HG03280 (cell line): ENCODE results near the gene RTKN.
"Not testable (repeated sequence)": the region's sequence is repeated elsewhere in the genome, so short reads cannot be mapped to it uniquely, and the experiment has no call there.

ENCODE experiments used
- ATAC-seq: cut with Tn5 transposase; IDR thresholded peaks from one replicate; pipeline ENCODE4 v1.9.1; 2021; ENCODE audit warnings: mild to moderate bottlenecking, moderate library complexity; ENCODE audit not compliant: unreplicated experiment

Gene RTKN, protein sequence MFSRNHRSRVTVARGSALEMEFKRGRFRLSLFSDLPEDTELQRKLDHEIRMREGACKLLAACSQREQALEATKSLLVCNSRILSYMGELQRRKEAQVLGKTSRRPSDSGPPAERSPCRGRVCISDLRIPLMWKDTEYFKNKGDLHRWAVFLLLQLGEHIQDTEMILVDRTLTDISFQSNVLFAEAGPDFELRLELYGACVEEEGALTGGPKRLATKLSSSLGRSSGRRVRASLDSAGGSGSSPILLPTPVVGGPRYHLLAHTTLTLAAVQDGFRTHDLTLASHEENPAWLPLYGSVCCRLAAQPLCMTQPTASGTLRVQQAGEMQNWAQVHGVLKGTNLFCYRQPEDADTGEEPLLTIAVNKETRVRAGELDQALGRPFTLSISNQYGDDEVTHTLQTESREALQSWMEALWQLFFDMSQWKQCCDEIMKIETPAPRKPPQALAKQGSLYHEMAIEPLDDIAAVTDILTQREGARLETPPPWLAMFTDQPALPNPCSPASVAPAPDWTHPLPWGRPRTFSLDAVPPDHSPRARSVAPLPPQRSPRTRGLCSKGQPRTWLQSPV

DNA sequence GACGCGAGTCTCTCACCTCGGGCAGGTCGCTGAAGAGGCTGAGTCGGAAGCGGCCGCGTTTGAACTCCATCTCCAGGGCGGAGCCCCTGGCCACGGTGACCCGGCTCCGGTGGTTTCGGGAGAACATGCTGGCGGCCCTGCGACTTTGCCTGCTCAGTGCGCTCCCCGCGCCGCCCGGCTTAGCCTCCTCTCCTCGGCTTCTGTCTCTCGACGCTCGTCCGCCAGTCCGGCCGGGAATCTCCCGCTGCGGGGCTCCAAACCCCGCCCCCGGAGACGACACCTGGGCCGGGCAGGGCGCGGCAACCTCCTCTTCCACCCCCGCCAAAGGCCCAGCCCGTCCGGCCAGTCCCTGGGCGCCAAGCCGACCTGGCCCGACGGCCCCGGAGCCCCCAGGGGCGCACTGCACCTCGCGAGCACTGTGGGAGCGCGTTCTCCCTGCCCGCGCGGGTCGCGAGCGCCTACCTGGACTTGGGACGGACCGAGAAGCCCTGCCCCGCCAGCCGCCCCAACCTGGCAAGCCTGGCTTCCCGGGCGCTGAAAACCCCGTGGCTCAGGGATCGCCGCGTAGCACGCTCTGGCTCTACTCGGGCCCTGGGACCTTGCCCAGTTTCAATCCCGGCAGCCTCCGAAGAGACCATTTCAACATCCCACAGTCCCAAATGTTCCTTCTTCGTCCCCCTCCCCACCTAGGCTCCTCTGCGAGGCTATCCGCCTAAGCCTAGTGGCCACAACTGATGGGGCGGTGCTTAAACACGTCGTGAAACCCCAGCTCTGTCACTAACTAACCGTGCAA is at the start of gene RTKN:
Gene RTKN (minus strand): TSS at position 248 of the 793 bp plus-strand sequence. CDS start 121 bp downstream, at position 127.
- ATAC-seq, result no peak

DNA sequence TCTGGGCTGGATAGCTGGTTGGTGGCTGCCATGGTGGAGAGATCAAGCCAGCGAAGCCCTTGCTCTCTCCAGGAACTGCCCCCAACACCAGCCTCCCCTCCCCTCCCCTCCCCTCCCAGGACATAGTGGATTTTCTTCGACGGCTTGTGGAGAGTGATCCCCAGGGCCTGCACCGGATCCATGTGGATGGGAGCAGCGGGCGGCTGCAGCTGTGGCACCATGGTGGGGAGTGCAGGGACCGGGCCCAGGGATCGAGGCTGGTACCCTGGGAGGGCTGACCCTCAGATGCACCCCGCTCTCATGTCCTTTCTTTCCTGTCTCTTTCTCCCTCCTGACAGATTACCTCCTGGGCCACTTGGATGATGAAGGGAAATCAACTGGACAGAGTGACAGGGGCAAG is 48.2 kb upstream of the RTKN start:
- ATAC-seq, result no peak

DNA sequence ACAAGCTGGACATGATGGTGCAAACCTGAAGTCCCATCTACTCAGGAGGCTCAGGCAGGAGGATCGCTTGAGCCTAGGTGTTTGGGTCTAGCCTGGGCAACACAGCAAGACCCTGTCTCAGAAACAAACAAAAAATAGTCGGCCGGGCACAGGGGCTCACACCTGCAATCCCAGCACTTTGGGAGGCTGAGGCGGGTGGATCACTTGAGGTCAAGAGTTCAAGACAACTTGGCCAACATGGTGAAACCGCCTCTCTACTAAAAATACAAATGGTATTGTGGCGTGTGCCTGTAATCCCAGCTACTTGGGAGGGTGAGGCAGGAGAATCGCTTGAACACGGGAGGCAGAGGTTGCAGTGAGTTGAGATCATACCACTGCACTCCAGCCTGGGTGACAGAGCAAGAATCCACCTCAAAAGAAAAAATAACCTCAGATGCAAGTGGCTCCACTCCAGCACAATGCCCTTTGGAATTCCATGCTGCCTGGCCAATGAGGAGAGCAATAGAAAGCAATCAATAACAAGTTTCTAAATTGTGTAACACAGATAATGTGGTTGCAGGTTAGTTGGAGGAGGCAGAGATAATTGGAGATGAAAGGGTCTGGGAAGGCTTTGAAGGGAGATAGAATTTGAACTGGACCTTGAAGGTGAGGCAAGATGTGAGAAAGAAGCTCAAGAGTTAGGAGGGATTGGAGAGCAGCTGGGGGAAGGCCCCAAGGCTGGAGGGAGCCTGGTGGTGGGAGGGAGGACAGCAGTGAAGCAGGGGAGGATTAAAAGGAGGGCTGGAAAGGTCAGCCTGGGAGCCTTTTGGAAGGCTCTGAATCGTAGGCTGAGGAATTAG is 47.1 kb upstream of the RTKN start:
- ATAC-seq, result no peak

DNA sequence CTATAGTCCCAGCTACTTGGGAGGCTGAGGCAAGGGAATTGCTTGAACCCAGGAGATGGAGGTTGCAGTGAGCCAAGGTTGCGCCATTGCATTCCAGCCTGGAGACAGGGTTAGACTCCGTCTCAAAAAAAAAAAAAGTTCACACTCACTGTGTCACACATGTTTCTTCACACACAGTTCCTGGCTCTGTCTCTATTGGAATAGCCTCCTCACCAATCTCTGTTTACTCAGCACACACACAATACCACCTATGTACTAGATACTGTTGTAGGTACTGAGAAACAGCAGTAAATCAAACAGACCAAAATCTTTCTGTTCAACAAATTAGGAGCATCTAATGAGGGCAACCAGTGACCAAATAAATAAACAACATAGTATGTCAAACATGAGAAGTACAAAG is 44.4 kb upstream of the RTKN start:
- no peak for ATAC-seq

DNA sequence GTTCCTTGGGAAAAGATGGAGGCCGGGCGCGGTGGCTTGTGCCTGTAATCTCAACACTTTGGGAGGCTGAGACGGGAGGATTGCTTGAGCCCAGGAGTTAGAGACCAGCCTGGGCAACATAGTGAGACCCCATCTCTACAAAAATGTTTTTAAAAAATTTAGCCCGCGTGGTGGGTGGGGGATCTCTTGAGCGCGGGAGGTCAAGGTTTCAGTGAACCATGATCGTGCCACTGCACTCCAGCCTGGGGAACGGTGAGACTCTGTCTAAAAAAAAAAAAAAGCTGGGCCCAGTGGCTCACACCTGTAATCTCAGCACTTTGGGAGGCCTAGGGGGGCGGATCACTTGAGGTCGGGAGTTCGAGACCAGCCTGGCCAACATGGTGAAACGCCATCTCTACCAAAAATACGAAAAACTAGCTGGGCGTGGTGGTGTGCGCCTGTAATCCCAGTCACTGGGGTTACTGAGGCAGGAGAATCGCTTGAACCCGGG is 42.0 kb upstream of the RTKN start:
- ATAC-seq, result not testable (repeated sequence)

DNA sequence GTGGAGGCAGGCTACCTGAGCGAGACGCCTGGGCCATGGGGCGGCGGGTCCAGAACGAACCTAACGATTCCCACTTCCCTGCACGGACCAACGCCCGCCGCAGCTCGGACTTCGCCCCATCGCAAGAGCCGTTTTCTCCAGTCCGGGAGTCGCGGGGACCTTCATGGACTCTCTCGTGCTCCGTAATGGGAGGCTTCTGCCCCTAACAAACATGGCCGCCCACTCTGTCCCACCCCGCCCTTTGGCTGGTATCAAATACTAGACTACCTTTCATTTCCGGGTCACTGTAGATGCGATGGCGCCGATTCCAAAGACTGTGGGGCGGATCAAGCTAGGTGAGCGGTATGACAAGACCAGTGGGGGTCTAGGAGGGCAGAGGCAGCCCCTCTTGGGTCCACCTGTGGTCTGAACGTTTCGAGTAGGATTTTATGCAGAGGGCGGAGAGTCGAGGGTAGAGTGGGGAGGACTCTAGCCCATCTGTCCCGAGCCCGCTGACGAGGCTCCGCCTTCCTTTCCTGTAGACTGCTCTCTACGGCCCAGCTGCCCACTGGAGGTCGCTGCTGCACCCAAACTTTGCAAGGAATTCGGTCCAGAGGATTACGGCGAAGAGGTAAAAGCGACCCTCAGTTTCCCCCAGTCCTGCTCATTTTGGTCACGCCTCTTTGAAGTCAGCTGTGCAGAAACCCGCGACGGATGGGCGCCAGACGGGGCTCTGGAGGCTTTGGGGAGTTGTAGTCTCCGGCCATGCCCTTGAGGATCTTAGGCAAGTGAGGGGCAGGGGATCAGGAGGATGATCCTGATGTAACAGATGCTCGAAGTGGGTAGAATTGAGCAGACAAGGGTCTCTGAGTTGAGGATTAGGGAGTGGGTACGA is 41.3 kb upstream of the RTKN start, which contains the start of the genes CCDC142 and TTC31:
Gene CCDC142 (minus strand): TSS at position 198 of the 874 bp plus-strand sequence. CDS start 161 bp downstream, at position 37.
Gene TTC31 (plus strand): TSS at position 281 of the 874 bp plus-strand sequence. CDS start 15 bp downstream, at position 296.
- peak; percentile 90 for ATAC-seq

DNA sequence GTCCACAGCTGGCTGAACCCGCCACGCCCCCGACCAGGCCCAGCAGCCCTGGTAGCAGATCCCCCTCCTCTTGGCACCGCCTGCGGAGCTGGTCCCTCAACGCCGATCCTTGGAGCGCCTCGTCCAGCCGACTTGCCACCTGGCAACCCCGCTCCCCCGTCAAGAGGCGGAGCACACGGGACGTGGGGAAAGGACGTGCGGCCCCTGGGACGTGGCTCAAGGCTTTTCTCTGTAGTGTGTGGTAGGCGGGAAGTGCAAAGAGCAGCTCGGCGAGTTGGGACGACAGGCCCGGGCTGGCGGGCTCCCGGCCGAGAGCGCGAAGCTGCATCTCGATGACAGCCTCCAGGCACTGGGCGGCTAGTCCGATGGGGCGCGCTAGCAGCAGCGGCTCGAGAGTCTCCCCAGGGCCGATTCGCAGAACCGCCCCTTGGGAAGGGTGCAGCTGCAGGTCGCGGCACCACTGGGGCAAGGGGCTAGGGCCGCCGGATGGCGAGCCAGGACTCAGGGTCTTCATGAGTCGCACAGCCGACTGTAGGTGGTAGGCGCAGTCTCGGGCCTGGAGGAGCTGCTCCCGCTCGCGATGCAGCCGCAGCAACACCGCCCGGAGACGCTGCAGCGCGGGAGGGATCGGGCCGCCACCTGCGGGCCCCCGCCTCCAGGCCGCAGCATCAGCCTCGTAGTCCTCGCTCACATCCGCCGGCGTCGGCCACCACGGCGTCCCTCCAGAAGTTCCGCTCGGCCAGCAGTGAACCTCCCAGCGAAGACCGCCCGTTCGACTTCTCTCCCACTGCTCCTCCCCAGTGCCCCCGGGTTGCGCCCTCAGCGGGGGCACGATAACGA is 40.4 kb upstream of the RTKN start:
- ATAC-seq, result peak; percentile 29

DNA sequence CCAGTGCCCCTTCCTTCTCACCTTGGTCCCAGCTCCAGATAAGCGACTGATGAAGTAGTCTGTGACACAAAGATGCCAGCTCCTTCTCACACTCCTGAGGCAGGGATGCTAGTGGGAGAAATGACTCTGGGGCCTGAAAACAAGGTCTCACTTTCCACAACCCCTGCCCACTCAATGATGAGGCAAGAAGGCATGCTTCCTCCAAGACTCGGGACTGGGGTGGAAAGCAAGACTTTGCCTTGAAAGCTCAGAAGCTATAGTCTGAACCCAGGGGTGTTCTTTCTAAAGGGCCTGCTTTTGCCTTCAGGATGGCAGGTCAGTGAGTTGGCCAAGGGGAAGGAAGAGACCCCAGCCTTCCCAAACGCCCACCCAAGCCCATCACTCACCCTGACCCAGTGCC is 39.7 kb upstream of the RTKN start:
- no peak for ATAC-seq

DNA sequence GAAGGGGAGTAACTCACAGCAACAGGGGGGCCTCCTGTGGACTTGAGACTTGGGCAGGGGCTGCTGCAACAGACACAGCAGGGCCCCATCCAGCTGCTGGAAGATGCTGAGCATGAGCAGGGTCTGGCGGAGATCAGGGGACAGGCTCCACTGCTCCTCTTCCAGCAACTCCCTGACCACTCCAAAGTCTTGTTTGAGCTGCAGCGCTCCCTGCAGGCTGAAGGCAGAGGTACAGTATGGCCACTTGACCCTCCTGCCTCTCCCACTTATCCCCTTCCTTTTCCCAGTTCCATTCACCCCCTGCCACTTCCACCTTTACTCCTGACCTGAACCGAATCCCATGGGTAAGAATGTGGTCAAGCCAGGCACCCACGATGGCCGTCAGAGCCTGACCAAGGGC is 33.2 kb upstream of the RTKN start:
- no peak for ATAC-seq

DNA sequence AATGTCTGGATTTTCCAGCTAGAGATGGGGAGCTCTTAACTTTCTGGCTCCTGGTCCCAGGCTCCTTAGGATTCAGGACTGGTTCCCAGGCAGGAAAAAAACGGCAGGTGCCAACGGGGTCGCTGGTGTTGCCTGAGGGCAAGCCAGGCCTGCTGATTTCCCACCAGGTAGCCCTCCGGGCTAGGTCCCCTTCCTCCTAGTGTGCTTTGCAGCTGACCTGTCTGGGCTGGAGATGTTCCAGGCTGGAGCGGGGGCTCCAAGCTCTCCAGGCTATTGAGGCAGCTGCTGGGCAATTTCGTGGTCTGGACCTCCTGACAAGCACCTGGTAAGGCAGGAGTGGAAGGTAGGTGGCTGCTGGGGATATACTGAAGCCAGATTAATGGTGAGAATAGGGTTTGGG is 32.7 kb upstream of the RTKN start:
- no peak for ATAC-seq

DNA sequence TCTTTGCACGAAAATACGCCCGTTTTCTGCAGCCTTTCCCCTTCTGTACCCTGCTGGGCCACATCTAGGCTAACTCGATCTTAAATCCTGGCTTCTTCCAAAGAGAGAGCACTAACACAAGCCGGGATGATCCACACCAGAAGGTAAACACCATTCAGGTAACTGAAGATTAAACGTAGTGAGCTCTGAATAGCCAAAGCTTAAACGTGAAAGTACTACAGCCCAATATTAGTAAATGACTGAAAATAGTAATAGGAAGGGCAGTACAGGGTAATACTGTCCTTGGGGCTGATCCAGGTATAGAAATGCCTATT is 31.2 kb upstream of the RTKN start:
- ATAC-seq, result no peak

DNA sequence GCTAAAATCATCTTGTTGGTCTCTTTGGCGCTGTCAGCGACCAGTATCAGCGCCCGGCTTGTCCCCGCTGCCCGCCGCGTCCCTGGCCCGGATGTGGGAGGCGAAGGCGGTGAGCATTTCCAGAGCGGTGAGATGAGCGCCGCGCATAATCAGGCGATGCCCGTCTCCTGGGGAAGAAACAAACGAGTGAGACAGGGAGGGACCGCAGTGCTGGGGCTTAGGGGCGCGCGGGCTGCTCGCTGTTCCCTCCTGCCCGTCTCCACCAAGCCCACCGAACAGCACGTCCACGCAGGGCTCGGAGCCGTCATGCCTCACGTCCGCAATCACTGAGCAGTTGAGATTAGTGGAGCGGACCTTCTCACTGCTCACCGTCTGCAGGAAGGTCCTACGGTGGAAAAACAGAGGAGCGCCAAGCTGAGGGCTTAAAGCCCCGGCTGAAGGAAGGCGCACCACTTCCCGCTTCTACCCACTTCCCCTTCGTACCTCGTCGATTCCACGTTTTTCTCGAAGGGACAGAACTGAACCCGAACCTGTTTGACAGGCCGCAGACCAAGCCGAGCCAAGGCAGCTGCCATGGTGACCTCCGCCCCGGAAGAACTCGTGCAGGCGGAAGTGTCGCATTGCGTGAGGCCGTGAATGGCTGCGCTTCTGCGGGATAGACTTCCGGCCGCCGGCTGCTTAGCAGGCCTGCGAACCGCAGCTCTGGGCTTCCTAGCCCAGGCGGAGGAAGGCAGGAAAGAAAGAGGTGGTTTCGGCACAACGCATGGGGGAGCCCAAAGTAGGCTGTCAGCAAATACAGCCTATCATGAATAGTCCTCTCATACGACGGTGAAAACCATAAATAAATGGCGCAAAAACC is 30.6 kb upstream of the RTKN start, which contains the start of gene MRPL53:
Gene MRPL53 (minus strand): TSS at position 595 of the 859 bp plus-strand sequence. CDS start 20 bp downstream, at position 575.
- peak; percentile 75 for ATAC-seq

DNA sequence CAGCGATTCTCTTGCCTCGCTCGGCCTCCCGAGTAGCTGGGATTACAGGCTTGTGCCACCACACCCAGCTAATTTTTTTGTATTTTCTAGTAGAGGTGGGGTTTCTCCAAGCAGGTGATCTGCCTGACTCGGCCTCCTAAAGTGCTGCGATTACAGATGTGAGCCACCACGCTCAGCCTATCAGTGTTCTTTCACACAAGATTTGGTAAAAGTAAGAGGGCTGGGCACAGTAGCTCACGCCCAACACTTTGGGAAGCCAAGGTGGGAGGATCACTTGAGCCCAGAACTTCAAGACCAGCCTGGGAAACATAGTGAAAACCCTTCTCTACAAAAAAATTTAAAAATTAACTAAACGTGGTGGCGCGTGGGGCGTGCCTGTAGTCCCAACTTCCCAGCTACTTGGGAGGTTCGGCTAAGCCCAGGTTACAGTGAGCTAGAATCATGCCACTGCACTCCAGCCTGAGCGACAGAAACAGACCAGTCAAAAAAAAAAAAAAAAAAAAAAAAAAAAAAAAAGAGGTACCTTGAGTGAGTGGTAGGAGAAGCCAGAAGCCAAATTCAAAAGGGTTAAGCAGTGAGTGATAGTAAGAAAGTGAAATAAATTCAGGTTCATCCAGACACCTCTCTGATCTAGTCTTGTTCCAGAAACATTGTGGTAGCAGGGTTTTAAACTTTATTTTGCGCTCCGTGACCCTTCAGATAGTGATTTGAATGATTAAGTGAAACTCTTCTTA is 29.8 kb upstream of the RTKN start:
- ATAC-seq, result no peak

DNA sequence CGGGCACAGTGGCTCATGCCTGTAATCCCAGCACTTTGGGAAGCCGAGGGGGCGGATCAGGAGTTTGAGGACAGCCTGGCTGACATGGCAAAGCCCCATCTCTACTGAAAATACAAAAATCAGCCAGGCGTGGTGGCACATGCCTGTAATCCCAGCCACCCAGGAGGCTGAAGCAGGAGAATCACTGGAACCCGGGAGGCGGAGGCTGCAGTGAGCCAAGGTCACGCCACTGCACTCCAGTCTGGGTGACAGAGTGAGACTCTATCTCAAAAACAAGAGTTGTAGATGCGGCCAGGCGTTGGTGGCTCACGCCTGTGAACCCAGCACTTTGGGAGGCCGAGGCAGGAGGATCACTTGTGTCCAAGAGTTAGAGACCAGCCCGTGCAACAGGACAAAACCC is 29.0 kb upstream of the RTKN start:
- ATAC-seq, result not testable (repeated sequence)

DNA sequence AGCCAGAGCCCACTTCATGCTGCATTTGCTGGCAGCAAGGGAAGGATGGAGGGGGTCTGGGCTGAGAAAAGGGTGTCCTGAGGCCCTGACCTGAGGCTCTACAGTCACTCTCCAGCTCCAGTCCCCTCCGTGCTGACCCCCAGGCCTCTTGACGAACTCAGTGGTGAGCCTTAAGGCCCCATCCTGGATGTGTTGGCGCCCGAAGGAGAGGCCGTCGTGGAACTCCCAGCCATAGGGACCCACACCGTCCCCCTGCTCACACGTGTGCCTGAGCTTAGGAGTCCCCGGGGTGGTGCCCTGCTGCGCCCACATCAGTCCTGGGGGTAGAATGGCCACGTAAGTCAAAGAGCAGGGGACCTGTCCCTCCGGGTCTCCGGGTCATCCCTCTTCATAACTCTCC is 22.7 kb upstream of the RTKN start:
- ATAC-seq, result no peak

DNA sequence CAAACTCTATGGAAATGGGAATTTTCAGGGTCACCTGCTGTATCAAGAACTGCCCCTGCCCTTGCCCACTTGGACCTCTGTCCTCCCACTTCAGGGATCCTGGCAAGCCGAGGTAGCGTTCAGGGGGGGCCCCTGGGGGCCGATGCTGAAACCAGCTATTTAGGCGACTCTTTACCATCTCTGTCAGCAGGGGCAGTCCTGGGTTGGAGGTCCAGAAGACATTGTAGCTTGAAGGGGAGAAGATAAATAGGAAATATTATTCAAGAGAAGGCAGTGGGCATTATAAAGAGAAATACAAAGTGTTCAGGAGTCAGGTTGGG is 21.0 kb upstream of the RTKN start:
- no peak for ATAC-seq
